HepG2 (cell line): ENCODE results near the gene OR2A25. TPM values are rescaled to one million over a fixed set of nuclear protein-coding genes. Genes with fewer than 3 reads are reported as not detected.

Source experiments
- ATAC-seq: fragments of 200-7000 bp; cut with Tn5 transposase; 3 replicates; pipeline ENCODE4 v1.9.1; 2020; ENCODE audit warnings: mild to moderate bottlenecking, moderate library complexity
- BruUV-seq: library from RNA; stranded (reverse); fragments of 400-500 nt; replicated peaks from 2 replicates; lab custom pipeline; 2021; lab: Mats Ljungman, UMichigan
- CTCF ChIA-PET: fragments of 300-600 bp; formaldehyde crosslinking; extraction: SDS; loops from one replicate; lab custom pipeline; 2021; ENCODE audit warnings: low total read pairs, inconsistent platforms, low intra/inter-chr PET ratio; lab: Yijun Ruan, JAX
- POLR2A ChIA-PET: fragments of 350-600 bp; sonication (Branson Sonifier 250); formaldehyde crosslinking; loops from one replicate; lab custom pipeline; 2020; ENCODE audit warnings: antibody characterized with exemption, inconsistent platforms; lab: Yijun Ruan, JAX
- DNase-seq: peaks from one replicate; pipeline ENCODE4 v3.0.0-alpha.2; 2015; ENCODE audit warnings: low spot score
- FAIRE-seq: peaks from 3 replicates; lab custom pipeline; 2011; peaks lifted over from hg19 to GRCh38; lab: Jason Lieb, UNC
- H2AFZ ChIP-seq: one replicate; pipeline ENCODE4 v1.6.1; 2011; ENCODE audit warnings: low read length, inconsistent platforms
- H3K27ac ChIP-seq: fragments of 300-600 bp; 3 replicates; pipeline ENCODE4 v1.8.0; 2011; ENCODE audit warnings: mixed run types, mild to moderate bottlenecking, mixed read lengths, low read length, inconsistent platforms; ENCODE audit not compliant: insufficient read depth; ENCODE audit errors: extremely low read length
- H3K27me3 ChIP-seq, 2 experiments: fragments of 200-600 bp in 1 of 2; 2 replicates in 1 of 2; 3 replicates in 1 of 2; pipeline versions ENCODE4 v1.6.0 to v1.8.0; 2011; ENCODE audit warnings: low read length in 2 of 2, mild to moderate bottlenecking in 2 of 2, moderate library complexity in 2 of 2, inconsistent platforms in 1 of 2; ENCODE audit not compliant: insufficient read depth in 2 of 2, control insufficient read depth in 1 of 2
- H3K36me3 ChIP-seq, 2 experiments: fragments of 200-600 bp in 1 of 2; replicated peaks in 1 of 2; 2 replicates in 1 of 2; 3 replicates in 1 of 2; pipeline versions ENCODE4 v1.5.1 to v1.8.0; 2011; ENCODE audit warnings: low read length in 2 of 2, inconsistent platforms in 1 of 2; ENCODE audit not compliant: insufficient read depth in 2 of 2, control insufficient read depth in 1 of 2
- H3K4me1 ChIP-seq: 2 replicates; pipeline ENCODE4 v1.5.1; 2012; ENCODE audit warnings: low read length, inconsistent platforms; ENCODE audit not compliant: insufficient read depth
- H3K4me2 ChIP-seq: 2 replicates; pipeline ENCODE4 v1.6.0; 2011; ENCODE audit warnings: low read depth, low read length, inconsistent platforms
- H3K4me3 ChIP-seq, 3 experiments: fragments of 200-600 bp in 1 of 3; sonication (generic), shearing (Covaris generic) in 1 of 3; replicated peaks in 1 of 3; 2 replicates each; pipeline ENCODE4 v1.5.1; 2011 to 2016; ENCODE audit warnings: low read length in 3 of 3, inconsistent platforms in 2 of 3, low read depth in 2 of 3, mild to moderate bottlenecking in 2 of 3, control low read depth in 1 of 3, mixed read lengths in 1 of 3; ENCODE audit not compliant: insufficient read depth in 1 of 3
- H3K79me2 ChIP-seq: one replicate; pipeline ENCODE4 v1.6.1; 2011; ENCODE audit warnings: low read length, inconsistent platforms; ENCODE audit not compliant: insufficient read depth
- H3K9ac ChIP-seq: 2 replicates; pipeline ENCODE4 v1.6.0; 2011; ENCODE audit warnings: mild to moderate bottlenecking, low read depth, low read length, inconsistent platforms; ENCODE audit not compliant: insufficient read depth
- H3K9me3 ChIP-seq: 2 replicates; pipeline ENCODE4 v1.5.1; 2012; ENCODE audit warnings: mild to moderate bottlenecking, low read length
- H4K20me1 ChIP-seq: 2 replicates; pipeline ENCODE4 v1.6.0; 2011; ENCODE audit warnings: inconsistent platforms, mild to moderate bottlenecking, low read length, moderate library complexity; ENCODE audit not compliant: insufficient read depth
- ATRX ChIP-seq: sonication (generic); formaldehyde crosslinking; IDR thresholded peaks from 2 replicates; pipeline ENCODE4 v1.4.0; 2020; ENCODE audit warnings: missing genetic modification reagents, borderline replicate concordance
- FIP1L1 ChIP-seq: fragments of 200-400 bp; formaldehyde crosslinking; IDR thresholded peaks from 2 replicates; pipeline ENCODE4 v1.6.1; 2018; ENCODE audit warnings: low read depth, mild to moderate bottlenecking, low read length, moderate library complexity, borderline replicate concordance; ENCODE audit not compliant: insufficient read depth
- HMG20A ChIP-seq: IDR thresholded peaks from 2 replicates; pipeline ENCODE4 v1.6.1; 2016; ENCODE audit warnings: borderline replicate concordance
- SALL1 ChIP-seq: sonication (generic); formaldehyde crosslinking; IDR thresholded peaks from 2 replicates; pipeline ENCODE4 v1.8.0; 2022; ENCODE audit warnings: mild to moderate bottlenecking, missing genetic modification reagents
- TAF15 ChIP-seq: fragments of 200-400 bp; formaldehyde crosslinking; IDR thresholded peaks from one replicate; pipeline ENCODE4 v1.6.1; 2018; ENCODE audit warnings: mild to moderate bottlenecking, low read depth, low read length; ENCODE audit not compliant: poor library complexity, severe bottlenecking
- ZNF501 ChIP-seq: sonication (generic); formaldehyde crosslinking; IDR thresholded peaks from 2 replicates; pipeline ENCODE4 v1.5.1; 2020; ENCODE audit warnings: mild to moderate bottlenecking, moderate library complexity, missing genetic modification reagents
- ZNF773 ChIP-seq: sonication (generic); formaldehyde crosslinking; IDR thresholded peaks from 2 replicates; pipeline ENCODE4 v1.4.0; 2020; ENCODE audit warnings: missing genetic modification reagents, borderline replicate concordance
- ZSCAN29 ChIP-seq: sonication (generic); formaldehyde crosslinking; conservative IDR thresholded peaks from 2 replicates; pipeline ENCODE4 v1.4.0; 2020; ENCODE audit warnings: mild to moderate bottlenecking, missing genetic modification reagents
- WGBS: methylation state at CpG from one replicate; pipeline ENCODE4 v1.1.6; 2017; ENCODE audit warnings: low lambda C conversion rate; 5-methylcytosine and 5-hydroxymethylcytosine counted together
- in situ Hi-C: cut with HindIII; loops from 2 replicates; pipeline ENCODE4 v1.10.0; 2017; ENCODE audit warnings: low pct_unique_long_range_greater_than_20kb; ENCODE audit not compliant: extremely low pct_ligation_motif_present
- intact Hi-C: fragments of 100-400 bp; cut with micrococcal nuclease; formaldehyde crosslinking; loops from one replicate; pipeline ENCODE4 v1.10.0; 2022; ENCODE audit not compliant: unreplicated experiment
- polyA plus RNA-seq, 8 experiments: library from polyadenylated mRNA; depleted of rRNA in 3 of 8; stranded (reverse) in 7 of 8; unstranded in 1 of 8; fragments of >200 nt; fragmentation: Illumina TruSeq in 4 of 8; extraction: Trizol in 4 of 8; gene quantifications; 2 replicates each; pipeline versions ENCODE4 v1.2.1 to v1.2.3, GENCODE V29; 2011 to 2016; ENCODE audit warnings: low read depth in 4 of 8, missing spikeins in 1 of 8, mixed read lengths in 1 of 8; ENCODE audit not compliant: insufficient read depth in 1 of 8
- total RNA-seq, 5 experiments: library from RNA; depleted of rRNA; stranded (reverse); fragments of >200 nt; fragmentation: Illumina TruSeq; extraction: Trizol; gene quantifications; 2 replicates each; pipeline ENCODE4 v1.2.3, GENCODE V29; 2016; ENCODE audit warnings: low read depth in 1 of 5

OR2A25 gene
- total and polyA plus RNA-seq, 2 of the 13 experiments (the other 11 are each of a cell fraction or from before 2014, with no cell fraction given), result 0.07 TPM; not detected in 1

GRCh38 chr7:144105211-144105610 is 35.6 kb downstream of the OR2A25 start:
- TF ChIP-seq HMG20A (CRISPR knock-in tag) (no peak), TAF15 (no peak), ATRX (CRISPR knock-in tag) (no peak), ZSCAN29 (no peak)
- CTCF ChIA-PET, result no interaction called here
- DNase-seq (no peak), FAIRE-seq (no peak), ATAC-seq (no peak)
- H3K79me2 ChIP-seq, result no peaks in the 10 kb centered on the region
- no peak overlapping the region for H3K27ac ChIP-seq
- no peak overlapping the region for H3K4me3 ChIP-seq
- no peaks in the 10 kb centered on the region for H3K27me3 ChIP-seq
- POLR2A ChIA-PET, result no interaction called here
- H2AFZ ChIP-seq, result no peak overlapping the region
- no peaks in the 10 kb centered on the region for H3K9me3 ChIP-seq
- in situ Hi-C loops, result no loop called here
- intact Hi-C loops, result no loop called here
- H3K4me1 ChIP-seq, result no peaks in the 10 kb centered on the region
- H4K20me1 ChIP-seq, result no peaks in the 10 kb centered on the region
- no peaks in the 10 kb centered on the region for H3K36me3 ChIP-seq
- no peak overlapping the region for H3K4me2 ChIP-seq
- H3K9ac ChIP-seq, result no peak overlapping the region
- no TSS peak for BruUV-seq

- Histone ChIP-seq H3K79me2 (no peaks in the 10 kb centered on the region), H4K20me1 (no peaks in the 10 kb centered on the region), H3K36me3 (no peaks in the 10 kb centered on the region), H3K4me1 (no peaks in the 10 kb centered on the region), H3K4me3 (no peak within 1 kb of the TSS), H3K27me3 (no peaks in the 10 kb centered on the region), H2AFZ (no peak within 1 kb of the TSS), H3K9me3 (no peaks in the 10 kb centered on the region), H3K9ac (no peak within 1 kb of the TSS), H3K27ac (no peak within 1 kb of the TSS), H3K4me2 (no peak within 1 kb of the TSS)
- in situ Hi-C loops, result no loop called here
- no peak for DNase-seq
- FAIRE-seq, result no peak
- no TSS peak for BruUV-seq
- ChIA-PET CTCF (no interaction called here), POLR2A (no interaction called here)
- TF ChIP-seq SALL1 (no peak), ZNF501 (no peak), ZNF773 (no peak), FIP1L1 (no peak)
- no peak for ATAC-seq
- intact Hi-C loops, result no loop called here
- 0% methylated on average over 2 of the region's 2 CpGs for WGBS
Observed at GRCh38 chr7:144109283-144109682, 39.7 kb downstream of the OR2A25 start, which contains the start of gene OR2A2. TSS of gene OR2A2 (plus strand) at chr7:144109583. CDS start at chr7:144109583, 0 bp downstream.
